HG03095 (cell line): Measurements from ENCODE around the gene CCR5AS.
"Not testable (repeated sequence)": the region's sequence is repeated elsewhere in the genome, so short reads cannot be mapped to it uniquely, and the experiment has no call there.

Experiments
- ATAC-seq: cut with Tn5 transposase; IDR thresholded peaks from one replicate; pipeline ENCODE4 v1.9.1; 2021; ENCODE audit warnings: moderate library complexity; ENCODE audit not compliant: unreplicated experiment

The CCR5AS gene

DNA sequence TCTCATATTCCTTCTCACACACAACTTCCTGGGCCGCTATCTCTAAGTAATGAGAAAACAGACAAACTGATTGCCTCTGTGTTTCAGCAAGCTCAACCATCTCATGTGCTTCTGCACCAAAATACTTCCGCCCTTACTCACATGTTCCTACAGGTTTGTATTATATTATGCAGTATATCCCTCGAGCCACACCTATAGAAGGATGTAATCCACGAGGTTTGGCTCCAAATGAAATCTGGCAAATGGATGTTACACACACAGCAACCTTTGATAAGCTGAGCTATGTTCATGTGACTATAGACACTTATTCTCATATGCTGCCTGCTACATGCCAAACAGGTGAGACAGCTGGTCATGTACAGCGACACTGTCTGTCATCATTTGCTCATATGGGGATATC is 22.8 kb upstream of the CCR5AS start:
- no peak for ATAC-seq

DNA sequence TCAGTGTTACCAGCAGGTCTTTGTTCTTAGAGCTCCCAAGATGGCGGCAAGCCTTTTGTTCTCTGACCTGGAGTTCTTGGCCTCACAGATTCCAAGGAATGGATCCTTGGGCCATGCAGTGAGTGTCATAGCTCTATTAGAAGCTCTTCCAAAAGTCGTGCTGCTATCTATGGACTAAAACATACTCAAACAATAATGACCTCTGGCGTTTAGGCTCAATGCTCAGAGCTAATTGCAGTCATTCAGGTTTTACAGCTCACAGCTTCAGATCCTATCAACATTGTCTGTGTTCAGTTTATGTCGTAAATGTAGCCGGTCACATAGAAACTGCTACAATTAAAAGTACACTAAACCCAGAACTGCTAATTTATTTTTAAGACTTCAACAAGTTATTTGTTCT is 22.4 kb upstream of the CCR5AS start:
- ATAC-seq: no peak

DNA sequence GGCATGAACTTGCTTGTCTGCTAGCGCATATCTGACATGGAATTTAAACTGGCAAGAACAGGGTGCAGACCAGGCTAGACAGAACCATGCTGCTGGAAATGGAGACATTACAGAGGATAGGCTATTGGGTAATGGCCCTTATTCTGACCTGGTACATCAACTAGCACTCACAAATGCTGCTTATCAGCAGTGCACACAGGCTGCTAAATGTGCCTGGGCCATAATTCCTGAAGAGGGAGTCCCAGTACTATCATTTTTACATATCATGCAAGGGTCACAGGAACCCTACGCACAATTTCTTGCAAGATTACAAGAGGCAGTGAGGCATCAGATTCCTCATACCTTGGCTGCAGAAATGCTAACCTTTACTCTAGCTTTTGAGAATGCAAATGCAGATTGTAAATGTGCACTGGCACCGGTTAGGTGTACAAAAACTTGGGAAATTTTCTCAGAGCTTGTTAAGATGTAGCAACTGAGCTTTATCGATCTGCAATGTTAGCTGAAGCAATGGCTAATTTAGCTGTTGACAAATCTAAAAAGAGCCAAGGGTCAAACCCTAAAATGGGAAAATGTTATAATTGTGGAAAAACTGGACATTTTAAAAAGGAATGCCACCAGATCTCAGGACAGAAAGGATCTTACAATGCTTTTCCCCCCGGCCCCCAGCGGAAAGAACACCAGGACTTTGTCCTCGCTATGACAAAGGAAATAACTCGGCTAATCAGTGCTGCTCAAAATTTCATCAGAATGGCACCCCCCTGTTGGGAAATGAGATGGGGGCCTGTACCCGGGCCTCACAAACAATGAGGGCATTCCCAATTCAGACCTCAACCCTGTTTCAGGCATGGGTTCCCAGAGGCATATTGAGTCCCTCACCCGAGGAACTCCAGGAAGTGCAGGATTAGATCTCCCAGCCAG is 21.3 kb upstream of the CCR5AS start:
- no peak for ATAC-seq

DNA sequence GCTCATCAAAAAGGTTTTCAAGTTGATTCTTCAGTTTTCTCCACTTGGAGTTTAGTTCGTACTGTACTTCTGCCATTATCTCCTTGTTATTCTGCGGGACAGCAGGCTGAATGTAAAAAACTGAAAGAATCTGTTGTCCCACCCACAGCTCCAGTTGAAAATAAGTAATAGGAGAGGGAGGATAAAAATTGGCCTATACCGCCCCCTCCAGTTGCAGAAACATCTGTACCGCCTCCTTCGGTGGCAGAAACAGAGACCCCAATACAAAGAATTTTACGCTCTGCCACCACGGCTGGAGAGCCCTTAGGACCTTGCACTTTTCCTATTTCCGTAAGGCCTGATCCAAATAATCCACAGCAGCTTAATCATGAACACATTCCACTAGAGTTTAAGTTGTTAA is 20.5 kb upstream of the CCR5AS start:
- not testable (repeated sequence) for ATAC-seq

DNA sequence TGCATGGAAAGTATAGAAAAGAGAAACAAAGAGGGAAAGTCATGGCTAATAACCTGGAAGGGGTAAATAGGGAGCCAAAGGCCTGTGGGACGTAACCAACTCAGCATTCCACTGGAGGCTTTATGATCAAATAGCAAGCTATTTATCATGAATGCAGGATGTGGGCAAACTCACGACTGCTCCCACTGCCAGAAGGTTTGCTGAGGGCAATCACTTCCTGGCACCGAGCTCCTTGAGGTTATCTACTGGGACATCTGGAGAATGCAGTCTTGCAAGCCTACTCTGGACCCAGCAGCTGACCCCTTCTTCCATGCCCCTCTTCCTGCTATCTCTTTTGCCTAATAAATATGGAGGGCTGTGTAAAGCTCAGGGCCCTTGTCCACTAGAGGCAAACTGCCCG is 19.6 kb upstream of the CCR5AS start:
- ATAC-seq: not testable (repeated sequence)

DNA sequence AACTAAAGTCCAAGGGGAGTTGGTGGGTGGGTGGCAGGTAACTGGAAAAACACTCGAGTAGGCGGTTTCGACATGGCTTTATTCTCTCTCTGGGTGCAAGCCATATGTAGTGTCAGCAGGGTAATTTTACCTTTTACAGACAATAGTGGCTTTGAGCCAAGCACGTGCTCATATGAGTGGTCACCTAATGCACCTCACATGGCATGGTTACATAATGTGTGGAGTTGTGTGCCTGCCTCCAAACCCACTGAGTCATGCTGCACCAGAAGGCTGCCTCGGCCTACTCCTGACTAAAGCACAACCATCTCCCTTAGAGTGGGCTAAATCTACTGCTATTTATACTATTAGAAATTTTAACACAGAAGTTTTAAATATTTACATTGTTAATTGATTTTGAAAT is 16.7 kb upstream of the CCR5AS start:
- no peak for ATAC-seq

DNA sequence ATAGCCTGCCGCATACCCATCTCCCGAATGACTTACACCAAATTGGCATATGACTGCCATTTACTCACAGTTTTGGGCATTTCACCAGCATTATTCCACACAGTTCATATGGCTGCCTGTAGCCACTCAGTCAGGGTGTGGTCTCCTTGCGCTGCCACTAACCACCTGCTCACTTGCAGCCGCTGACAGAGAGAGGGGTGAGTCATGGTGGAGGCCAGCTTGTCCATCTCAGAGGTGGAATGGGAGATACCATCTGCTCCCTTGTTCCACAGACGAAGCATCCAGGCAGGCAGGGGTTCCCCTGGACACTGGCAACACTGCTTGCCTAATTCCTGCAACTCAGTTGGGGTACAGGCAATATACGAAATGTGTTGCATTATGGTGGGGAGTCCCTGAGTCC is 15.8 kb upstream of the CCR5AS start:
- ATAC-seq: no peak

DNA sequence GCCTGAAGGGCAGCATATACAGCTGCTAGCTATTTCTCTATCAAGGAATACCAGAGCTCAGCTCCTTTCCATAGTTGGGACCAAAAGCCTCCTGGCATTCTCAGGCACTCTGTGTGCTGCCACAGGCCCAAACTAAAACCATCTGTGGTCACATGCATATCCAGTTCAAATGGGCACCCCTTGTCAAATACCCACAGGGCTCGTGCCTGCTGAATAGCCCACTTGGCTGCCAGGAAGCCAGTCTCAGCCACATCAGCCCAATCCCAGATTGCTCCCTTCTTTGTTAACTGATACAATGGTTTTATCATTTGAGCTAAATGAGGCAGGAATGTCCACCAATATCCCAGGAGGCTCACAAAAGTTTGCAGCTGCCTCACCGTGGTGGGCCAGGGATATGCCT is 14.1 kb upstream of the CCR5AS start:
- no peak for ATAC-seq

DNA sequence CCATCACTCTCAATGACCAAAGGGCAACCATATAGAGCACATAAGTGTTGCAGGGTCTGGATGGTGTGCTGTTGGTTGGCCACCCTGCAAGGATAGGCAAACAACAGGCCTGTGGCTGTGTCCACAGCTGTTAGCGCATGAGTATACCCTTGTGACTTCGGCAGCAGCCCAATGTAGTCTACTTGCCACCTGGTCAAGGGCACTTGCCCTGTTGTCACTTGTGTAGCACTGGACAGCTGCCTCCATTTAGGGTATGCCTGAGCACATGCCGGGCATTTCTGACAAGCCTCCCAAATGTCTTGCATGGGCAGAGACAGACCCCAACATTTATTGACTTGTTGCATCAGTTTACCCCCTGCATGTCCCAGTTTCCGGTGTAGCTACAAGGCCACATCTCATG is 12.9 kb upstream of the CCR5AS start:
- no peak for ATAC-seq

DNA sequence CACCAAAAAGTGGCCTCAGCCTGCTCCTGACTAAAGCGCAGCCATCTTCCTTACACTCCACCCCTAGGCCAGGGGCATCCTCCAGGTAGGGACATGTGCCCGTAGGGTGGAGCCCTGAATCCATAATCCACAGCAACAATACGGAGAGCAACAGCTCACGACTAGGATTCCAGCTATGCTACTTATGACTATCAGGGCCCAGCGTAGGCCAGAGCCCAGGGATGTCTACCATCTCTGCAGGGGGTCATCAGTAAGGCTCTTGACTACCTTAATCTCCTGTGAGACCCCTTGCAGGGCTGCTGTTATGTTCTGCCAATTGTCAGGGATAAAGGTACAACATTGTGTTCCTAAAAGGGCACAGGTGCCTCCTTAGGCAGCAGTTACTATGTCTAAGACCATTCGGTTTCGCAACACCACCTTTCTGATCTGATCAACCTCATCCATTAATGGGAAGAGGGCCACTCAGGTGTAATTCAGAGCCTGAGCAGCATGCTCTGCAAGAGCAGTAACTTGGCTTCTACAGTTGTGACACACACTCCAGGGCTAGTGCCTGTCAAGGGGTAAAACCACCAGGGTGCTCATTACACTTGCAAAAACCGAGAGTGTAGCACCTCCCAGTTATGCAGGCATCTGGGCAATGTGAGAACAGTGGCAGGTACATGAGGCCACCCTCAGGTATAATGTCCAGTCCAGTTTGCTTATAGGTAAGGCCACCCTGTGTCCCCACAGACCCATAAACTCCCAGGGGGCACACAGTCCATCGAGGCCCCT is 11.2 kb upstream of the CCR5AS start:
- no peak for ATAC-seq

DNA sequence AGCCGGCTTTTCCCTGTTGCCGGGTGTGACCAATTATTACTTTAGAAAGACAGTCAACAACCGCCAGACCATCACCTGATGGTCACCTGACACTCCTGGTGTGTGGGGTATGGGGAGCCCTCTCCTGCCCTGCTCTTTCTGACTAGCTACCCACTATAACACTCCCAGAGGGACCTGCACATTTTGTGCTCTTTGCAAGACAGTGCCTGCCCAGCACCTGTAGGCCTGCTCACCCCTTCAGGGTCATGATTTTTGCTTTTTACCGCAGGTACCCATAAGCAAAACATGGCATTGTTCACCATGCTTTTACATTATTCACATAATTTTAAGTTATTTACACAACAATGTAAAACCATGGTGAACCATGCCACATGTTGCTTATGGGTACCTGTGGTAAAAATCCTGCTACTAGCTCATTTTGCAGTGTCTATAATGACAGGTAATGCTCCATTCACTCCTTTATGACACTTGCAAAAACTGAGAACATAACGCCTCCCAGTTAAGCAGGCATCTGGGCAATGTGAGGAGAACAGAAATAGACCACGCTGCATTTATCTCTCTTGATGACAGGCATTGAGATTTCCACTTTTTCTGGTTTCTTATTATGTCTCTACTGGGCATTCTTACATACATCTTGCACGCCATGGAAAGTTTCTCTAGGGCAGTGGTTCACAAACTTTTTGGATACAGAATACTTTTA is 10.1 kb upstream of the CCR5AS start:
- ATAC-seq: no peak

DNA sequence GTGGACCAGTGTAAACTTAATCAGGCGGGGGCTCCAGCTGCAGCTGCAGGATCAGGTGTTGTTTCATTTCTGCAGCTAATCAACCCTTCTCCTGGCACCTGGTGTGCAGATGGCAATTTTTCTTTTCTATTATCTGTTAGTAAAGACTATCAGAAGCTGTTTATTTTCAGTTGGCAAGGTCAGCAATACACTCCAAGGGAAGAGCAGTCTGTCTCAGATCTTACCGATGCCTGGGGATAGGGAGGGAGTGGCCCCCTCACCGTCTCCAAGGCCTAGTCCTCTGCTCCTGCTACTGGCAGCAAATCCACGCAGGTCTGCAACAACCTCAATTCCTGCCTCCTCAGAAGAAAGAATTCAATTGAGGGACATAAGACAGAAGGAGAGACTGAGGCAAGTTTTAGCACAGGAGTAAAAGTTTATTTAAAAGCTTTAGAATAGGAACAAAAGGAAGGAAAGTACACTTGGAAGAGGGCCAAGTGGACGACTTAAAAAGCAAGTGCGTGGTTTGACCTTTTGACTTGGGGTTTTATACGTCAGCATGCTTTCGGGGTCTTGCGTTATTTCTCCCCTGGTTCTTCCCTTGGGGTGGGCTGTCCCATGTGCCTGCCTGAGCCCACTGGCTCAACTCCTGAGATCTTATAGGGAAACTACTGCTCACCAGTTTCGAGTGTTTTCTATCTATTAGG is 9.4 kb upstream of the CCR5AS start:
- no peak for ATAC-seq

DNA sequence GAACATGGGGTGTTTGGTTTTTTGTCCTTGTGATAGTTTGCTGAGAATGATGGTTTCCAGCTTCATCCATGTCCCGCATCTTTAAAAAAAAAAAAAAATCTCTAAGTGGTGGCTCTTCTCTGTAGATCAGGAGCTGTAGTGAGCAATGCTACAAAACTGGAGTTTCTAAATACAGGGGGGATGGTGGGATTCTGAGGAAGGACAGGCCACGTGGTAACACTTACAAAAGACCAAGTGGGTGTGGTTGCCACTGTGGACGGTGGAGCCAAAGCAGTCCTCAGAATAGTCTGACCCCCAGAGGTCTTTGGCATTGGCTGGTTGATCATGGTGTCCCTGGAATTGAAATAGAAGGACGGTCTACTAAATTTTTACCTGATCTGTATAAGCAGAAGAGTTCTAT is 7.9 kb upstream of the CCR5AS start:
- no peak for ATAC-seq

DNA sequence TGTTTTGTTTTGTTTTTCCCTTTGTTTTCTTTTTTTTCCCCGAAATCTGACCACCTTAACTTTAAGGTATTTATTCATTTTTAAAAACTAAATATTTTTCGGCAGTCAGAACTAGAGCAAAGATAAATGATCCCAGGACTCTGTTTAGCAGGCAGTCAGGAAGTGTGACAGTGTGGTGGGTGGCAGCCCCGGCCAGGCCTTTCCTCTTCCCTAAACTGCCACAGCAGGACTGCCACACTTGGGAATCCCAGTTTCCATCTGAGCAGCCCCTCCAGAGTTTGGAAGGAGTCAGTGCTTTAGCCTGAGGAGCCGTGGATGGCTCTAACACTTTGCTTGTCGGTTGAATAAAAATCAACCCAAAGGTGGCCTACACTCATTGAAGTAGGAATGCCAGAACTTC is 7.1 kb upstream of the CCR5AS start:
- ATAC-seq: no peak

DNA sequence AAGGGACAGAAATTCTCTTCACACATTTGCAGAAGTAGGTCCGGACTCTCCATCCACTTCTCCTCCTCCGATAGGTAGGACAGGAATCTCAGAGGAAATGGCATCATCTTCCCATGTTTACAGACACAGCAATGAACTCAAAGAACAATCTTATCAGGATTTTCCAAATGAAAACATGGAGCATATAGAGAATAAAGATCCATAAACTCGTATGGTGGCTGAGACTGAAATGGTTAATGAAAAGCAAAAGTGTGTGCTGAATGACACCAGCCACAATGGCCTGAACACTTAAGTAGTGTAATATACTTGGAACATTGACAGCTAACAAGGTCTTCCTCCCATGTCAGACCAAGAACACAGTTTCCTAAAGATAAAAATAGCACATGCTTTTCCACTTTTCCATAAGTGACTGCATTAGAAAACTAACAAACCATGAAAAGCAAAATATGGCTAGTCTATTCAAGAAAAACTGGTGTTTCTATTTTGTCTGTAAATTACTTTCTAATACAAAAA is 6.0 kb upstream of the CCR5AS start:
- no peak for ATAC-seq

DNA sequence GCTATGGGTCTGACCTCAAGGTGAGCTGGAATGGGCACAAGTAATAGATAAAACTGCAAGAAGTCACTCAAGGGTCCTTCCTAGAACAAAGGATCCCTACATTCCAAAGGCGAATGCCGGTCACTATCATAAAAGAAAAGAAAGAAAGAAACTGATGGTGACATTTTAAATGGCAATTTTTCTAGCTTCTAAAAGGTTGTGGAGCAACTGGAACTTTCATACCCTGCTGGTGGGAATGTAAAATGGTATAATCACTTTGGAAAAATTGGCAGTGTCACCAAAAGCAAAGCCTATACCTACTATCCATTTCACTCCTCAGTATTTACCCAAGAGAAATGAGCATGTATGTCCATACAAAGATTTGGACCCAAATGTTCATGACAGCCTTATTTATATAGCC is 4.4 kb upstream of the CCR5AS start:
- ATAC-seq: no peak

DNA sequence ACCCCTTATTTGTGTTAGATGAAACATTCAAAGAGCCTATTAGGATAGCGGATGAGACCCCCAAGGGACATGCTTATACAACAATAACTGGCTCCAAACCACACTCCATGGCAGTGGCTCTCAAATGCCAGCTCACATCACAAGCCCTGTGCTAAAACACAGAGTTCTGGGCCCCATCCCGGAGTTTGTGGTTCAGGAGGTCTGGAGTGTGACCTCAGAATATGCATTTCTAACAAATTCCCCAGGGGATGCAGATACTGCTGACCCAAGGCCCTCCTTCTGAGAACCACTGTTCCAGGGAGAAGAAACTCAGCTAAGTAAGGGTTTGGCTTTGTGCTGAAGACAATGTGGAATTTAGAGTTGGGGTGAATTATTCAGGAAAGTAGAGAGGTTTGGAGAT is 3.8 kb upstream of the CCR5AS start:
- no peak for ATAC-seq

DNA sequence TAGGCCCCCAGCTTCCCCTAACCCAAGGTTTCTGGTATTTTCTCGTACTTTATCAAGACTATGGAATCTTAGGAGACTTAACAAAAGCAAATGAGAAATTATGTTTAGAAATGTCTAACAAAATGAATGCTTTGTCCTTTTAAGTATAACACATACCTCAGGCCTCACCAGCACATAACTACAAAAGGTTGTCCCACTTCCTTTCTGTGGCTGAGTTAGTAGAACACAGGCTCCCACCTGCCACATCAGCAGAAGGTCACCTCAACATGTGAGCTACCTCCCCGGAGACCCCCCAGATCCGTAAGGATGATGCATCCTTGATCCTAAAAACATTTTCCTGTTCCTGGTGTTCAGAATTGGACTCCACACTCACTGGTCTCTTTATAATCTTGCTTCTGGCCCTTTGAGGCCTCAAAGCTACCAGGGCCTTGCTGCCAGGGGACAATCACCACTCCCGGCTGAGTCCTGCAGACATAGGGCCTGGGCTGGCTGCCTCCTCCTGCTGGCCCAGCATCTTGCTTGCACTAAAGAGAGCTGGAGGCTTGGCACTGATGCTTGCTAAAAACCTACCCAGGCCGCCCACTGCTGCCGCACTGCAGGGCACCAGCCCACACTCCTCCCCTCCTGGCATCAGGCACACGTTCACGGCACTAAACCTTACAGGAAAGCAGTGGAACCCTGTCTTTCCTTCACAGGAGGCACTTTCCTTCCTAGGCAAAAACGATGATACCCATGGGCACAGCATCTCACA is 3.0 kb upstream of the CCR5AS start:
- no peak for ATAC-seq

DNA sequence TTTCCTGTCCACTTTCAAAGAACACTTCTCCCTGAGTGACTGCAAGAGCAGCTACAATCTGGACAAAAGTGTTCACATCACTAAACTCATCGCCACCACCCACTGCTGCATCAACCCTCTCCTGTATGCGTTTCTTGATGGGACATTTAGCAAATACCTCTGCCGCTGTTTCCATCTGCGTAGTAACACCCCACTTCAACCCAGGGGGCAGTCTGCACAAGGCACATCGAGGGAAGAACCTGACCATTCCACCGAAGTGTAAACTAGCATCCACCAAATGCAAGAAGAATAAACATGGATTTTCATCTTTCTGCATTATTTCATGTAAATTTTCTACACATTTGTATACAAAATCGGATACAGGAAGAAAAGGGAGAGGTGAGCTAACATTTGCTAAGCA is 2.0 kb upstream of the CCR5AS start:
- no peak for ATAC-seq

DNA sequence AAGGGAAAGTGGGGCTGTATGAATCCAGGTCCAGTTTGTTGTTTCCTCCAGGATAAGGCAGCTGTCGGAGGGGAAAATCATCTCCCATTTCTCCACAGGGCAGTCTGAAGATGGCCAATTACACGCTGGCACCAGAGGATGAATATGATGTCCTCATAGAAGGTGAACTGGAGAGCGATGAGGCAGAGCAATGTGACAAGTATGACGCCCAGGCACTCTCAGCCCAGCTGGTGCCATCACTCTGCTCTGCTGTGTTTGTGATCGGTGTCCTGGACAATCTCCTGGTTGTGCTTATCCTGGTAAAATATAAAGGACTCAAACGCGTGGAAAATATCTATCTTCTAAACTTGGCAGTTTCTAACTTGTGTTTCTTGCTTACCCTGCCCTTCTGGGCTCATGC is 1.1 kb upstream of the CCR5AS start:
- no peak for ATAC-seq
